MM.1S (cell line): ENCODE results near the gene RASSF4.

Source experiments
- CTCF ChIP-seq: fragments of 300-600 bp; sonication (generic); IDR thresholded peaks from 2 replicates; pipeline ENCODE4 v1.5.1; 2016; ENCODE audit warnings: antibody characterized with exemption, low read length, mixed read lengths
- EZH2 ChIP-seq: fragments of 300-600 bp; sonication (generic); optimal IDR thresholded peaks from 2 replicates; pipeline ENCODE3; 2017; ENCODE audit warnings: low read depth, mild to moderate bottlenecking, antibody characterized with exemption, low read length, mixed read lengths

GRCh38 chr10:44948642-44949041 lies 11.0 kb upstream of the RASSF4 start:
- TF ChIP-seq CTCF, result no peak
- TF ChIP-seq EZH2, result no peak
